Mesothelial cell of epicardium (in vitro differentiated cells): Measurements from ENCODE around the gene CRLF1. TPM values are rescaled to one million over a fixed set of nuclear protein-coding genes. Genes with fewer than 3 reads are reported as not detected.
"Not testable (repeated sequence)": the region's sequence is repeated elsewhere in the genome, so short reads cannot be mapped to it uniquely, and the experiment has no call there.

ENCODE experiments used
- DNase-seq, 2 experiments: peaks; one replicate each; pipeline ENCODE4 v3.0.0; 2021; ENCODE audit warnings: low spot score in 2 of 2; ENCODE audit not compliant: unreplicated experiment in 2 of 2
- H3K27ac Mint-ChIP-seq: 2 replicates; pipeline ENCODE4 v1.8.0; 2021; ENCODE audit warnings: mixed read lengths
- H3K27me3 Mint-ChIP-seq: 2 replicates; pipeline ENCODE4 v1.8.0; 2021; ENCODE audit warnings: low read depth, mixed read lengths
- H3K36me3 Mint-ChIP-seq: 2 replicates; pipeline ENCODE4 v1.8.0; 2021; ENCODE audit warnings: mixed read lengths
- H3K4me1 Mint-ChIP-seq: 2 replicates; pipeline ENCODE4 v1.8.0; 2021; ENCODE audit warnings: mixed read lengths
- H3K4me3 Mint-ChIP-seq: 2 replicates; pipeline ENCODE4 v1.8.0; 2021; ENCODE audit warnings: mild to moderate bottlenecking, moderate library complexity, mixed read lengths
- H3K9me3 Mint-ChIP-seq: 2 replicates; pipeline ENCODE4 v1.8.0; 2021; ENCODE audit warnings: mixed read lengths
- total RNA-seq: library from RNA; stranded (reverse); gene quantifications from 3 replicates; pipeline ENCODE4 v1.2.1, GENCODE V29; 2021
- TF ChIP-seq, protein P1 (sequence below): fragments of 200-600 bp; sonication (generic); IDR thresholded peaks from one replicate; pipeline ENCODE4 v1.5.0; 2021; ENCODE audit warnings: antibody characterized with exemption; ENCODE audit not compliant: unreplicated experiment

CRLF1 gene
- total RNA-seq, 1 donor from 2014 or later = 1.0 TPM

GRCh38 chr19:18604820-18605159, 1.8 kb downstream of the CRLF1 start:
- Mint-ChIP-seq H3K4me1 (peaks cover 17% of the 10 kb centered on the region), H3K27ac (no peak overlapping the region), H3K27me3 (peaks cover 87% of the 10 kb centered on the region), H3K4me3 (no peak overlapping the region), H3K9me3 (no peaks in the 10 kb centered on the region), H3K36me3 (no peaks in the 10 kb centered on the region)
- TF ChIP-seq, protein P1, sequence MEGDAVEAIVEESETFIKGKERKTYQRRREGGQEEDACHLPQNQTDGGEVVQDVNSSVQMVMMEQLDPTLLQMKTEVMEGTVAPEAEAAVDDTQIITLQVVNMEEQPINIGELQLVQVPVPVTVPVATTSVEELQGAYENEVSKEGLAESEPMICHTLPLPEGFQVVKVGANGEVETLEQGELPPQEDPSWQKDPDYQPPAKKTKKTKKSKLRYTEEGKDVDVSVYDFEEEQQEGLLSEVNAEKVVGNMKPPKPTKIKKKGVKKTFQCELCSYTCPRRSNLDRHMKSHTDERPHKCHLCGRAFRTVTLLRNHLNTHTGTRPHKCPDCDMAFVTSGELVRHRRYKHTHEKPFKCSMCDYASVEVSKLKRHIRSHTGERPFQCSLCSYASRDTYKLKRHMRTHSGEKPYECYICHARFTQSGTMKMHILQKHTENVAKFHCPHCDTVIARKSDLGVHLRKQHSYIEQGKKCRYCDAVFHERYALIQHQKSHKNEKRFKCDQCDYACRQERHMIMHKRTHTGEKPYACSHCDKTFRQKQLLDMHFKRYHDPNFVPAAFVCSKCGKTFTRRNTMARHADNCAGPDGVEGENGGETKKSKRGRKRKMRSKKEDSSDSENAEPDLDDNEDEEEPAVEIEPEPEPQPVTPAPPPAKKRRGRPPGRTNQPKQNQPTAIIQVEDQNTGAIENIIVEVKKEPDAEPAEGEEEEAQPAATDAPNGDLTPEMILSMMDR = no peak
- DNase-seq = no peak

- no peaks in the 10 kb centered on the region for H3K9me3 Mint-ChIP-seq
- no peak overlapping the region for H3K4me3 Mint-ChIP-seq
- TF ChIP-seq, protein P1 = no peak
- no peak for DNase-seq
- H3K27ac Mint-ChIP-seq = no peak overlapping the region
- peaks cover 86% of the 10 kb centered on the region for H3K27me3 Mint-ChIP-seq
- peaks cover 17% of the 10 kb centered on the region for H3K4me1 Mint-ChIP-seq
- no peaks in the 10 kb centered on the region for H3K36me3 Mint-ChIP-seq
Measured at GRCh38 chr19:18603958-18604819, 2.4 kb downstream of the CRLF1 start.

DNA sequence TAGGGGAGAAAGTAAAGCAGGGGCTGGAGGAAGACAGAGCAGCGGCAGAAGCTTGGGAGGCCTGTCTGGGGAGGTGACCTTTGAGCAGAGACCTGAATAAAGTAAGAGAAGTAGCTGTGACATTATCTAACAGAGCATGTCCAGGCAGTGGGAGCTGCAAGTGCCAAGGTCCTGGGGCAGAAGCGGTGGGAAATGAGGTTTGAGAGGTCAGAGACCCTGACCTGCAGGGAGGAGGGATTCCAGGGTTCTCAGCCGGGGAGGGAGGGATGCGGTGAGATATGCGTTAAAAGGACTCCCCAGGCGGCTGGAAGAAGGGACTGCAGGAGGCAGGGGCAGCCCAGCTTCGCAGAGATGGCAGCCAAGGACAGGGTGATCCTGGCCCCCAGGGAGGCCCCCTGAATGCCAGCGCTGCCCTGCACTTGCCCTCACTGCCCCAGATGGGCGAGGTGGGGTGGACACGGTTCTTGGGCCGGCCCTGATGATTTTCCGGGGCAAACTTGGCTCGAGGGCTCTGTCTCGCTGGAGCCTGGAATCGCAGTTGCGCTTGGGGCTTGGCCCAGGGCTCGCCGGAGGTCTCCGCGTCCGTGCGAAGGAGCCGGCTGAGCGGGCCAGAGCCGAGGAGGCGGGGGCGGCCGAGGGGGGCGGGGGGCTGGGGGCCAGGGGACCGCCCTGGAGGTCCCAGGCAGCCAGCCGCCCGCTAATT, 3.2 kb downstream of the CRLF1 start:
- no peaks in the 10 kb centered on the region for H3K9me3 Mint-ChIP-seq
- DNase-seq = no peak
- no peaks in the 10 kb centered on the region for H3K36me3 Mint-ChIP-seq
- peaks cover 17% of the 10 kb centered on the region for H3K4me1 Mint-ChIP-seq
- H3K27ac Mint-ChIP-seq = no peak overlapping the region
- no peak overlapping the region for H3K4me3 Mint-ChIP-seq
- peaks cover 85% of the 10 kb centered on the region for H3K27me3 Mint-ChIP-seq
- TF ChIP-seq, protein P1 = no peak

DNA sequence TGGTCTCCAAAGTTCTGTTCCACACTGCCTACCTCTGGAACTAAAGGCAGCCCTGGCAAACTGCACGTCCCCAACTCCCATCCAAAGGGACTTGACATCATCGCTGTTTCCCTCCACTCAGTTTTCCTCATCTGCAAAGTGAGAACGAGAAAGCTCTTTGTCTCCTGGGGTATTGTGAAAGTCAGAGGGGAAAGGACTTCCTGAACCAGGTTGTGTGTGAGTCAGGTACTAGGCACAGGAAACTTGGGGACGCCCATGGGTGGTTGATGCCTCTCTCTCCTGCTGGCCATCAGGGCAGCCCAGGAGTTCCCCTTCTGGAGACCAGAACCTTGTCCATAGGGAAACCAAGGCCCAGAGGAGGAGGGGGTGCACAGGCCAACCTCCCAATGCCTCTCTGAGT, 4.7 kb downstream of the CRLF1 start:
- peaks cover 76% of the 10 kb centered on the region for H3K27me3 Mint-ChIP-seq

DNA sequence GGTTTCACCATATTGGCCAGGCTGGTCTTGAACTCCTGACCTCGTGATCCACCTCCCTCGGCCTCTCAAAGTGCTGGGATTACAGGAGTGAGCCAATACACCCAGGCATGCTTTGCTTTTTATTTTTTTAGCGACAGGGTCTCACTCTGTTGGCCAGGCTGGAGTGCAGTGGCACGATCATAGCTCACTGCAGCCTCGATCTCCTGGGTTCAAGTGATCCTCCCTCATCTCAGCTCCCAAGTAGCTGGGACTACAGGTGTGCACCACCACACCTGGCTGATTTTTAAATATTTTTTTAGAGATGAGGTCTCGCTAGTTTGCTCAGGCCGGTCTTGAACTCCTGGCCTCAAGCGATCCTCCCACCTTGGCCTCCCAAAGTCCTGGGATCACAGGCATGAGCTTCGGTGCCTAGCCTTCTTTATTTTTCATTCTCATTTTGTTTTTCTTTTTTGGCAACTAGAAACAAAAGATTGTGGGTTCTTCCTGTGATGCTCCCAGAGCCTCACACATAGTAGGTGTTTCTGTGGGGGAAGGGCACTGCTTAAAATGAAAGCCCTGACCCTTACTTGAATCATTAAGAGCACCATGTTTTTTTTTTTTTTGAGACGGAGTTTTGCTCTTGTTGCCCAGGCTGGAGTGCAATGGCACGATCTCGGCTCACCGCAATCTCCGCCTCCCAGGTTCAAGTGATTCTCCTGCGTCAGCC, 5.8 kb downstream of the CRLF1 start:
- H3K27ac Mint-ChIP-seq, H3K4me3 Mint-ChIP-seq, H3K36me3 Mint-ChIP-seq, H3K9me3 Mint-ChIP-seq, DNase-seq: not testable (repeated sequence)
- Mint-ChIP-seq H3K27me3 (peaks cover 79% of the 10 kb centered on the region), H3K4me1 (peaks cover 15% of the 10 kb centered on the region)

More for the DNA sequence above, 4.7 kb downstream of the CRLF1 start:
- no peak overlapping the region for H3K4me3 Mint-ChIP-seq
- no peak for DNase-seq
- H3K4me1 Mint-ChIP-seq = peaks cover 12% of the 10 kb centered on the region
- H3K36me3 Mint-ChIP-seq = no peaks in the 10 kb centered on the region
- TF ChIP-seq, protein P1 = no peak
- H3K9me3 Mint-ChIP-seq = no peaks in the 10 kb centered on the region
- H3K27ac Mint-ChIP-seq = no peak overlapping the region
